GF-D8 (cell line): ENCODE measurements around the gene ZNF331.

Experiments used
- DNase-seq: peaks from one replicate; lab custom pipeline; 2025; lab: John Stamatoyannopoulos, UW

ZNF331 gene

DNA sequence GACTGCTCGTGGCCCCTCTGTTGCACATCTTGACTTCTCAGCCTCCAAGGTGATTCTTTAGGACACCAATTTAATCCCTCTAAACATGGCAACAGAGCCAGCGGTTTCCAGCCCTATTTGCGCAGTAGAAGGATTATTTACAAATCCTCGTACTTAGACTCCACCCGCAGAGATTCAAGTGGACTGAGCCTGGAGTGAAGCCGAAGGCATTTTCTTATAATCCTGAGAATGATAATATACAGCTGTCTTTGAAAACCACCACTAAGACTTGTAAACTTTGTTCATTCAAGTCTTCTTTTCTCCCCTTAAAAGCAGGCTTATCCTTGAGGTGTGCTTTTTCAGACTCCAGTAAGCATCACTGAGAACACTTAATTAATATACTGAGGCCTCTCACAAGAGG, 89.0 kb downstream of the ZNF331 start:
- DNase-seq: no peak
